Activated CD8-positive, alpha-beta memory T cell treated with anti-CD3 and anti-CD28 coated beads, Interleukin-2, amount 50 U/mL, for 48 hours (primary cell): ENCODE measurements around the gene ZNF554.

ENCODE experiments used
- DNase-seq: peaks from one replicate; pipeline ENCODE4 v3.0.0-alpha.2; 2020

Gene ZNF554

GRCh38 chr19:2837430-2837829, 17.8 kb downstream of the ZNF554 start:
- DNase-seq, result no peak

- DNase-seq, result peak; percentile 96
Measured at GRCh38 chr19:2840794-2841791, 21.4 kb downstream of the ZNF554 start, which contains the start of gene ZNF555. Gene ZNF555 (plus strand): TSS chr19:2841475. CDS start chr19:2841573, 98 bp downstream.

GRCh38 chr19:2841855-2842574, 22.3 kb downstream of the ZNF554 start:
- no peak for DNase-seq

- DNase-seq, result no peak
Measured at GRCh38 chr19:2845107-2845506, 25.4 kb downstream of the ZNF554 start.

GRCh38 chr19:2846180-2846894, 26.7 kb downstream of the ZNF554 start:
- DNase-seq, result no peak

GRCh38 chr19:2847507-2847906, 27.8 kb downstream of the ZNF554 start:
- no peak for DNase-seq

- DNase-seq, result no peak
Measured at GRCh38 chr19:2848616-2849015, 28.9 kb downstream of the ZNF554 start.

- no peak for DNase-seq
Measured at GRCh38 chr19:2850256-2850925, 30.7 kb downstream of the ZNF554 start.

GRCh38 chr19:2852598-2852997, 32.9 kb downstream of the ZNF554 start:
- DNase-seq, result no peak

- no peak for DNase-seq
Measured at GRCh38 chr19:2853015-2853606, 33.4 kb downstream of the ZNF554 start.

GRCh38 chr19:2854849-2855248, 35.2 kb downstream of the ZNF554 start:
- DNase-seq, result no peak

GRCh38 chr19:2856457-2857050, 36.9 kb downstream of the ZNF554 start:
- DNase-seq, result no peak

- no peak for DNase-seq
Measured at GRCh38 chr19:2858864-2859263, 39.2 kb downstream of the ZNF554 start.

- no peak for DNase-seq
Measured at GRCh38 chr19:2863816-2864215, 44.1 kb downstream of the ZNF554 start.

GRCh38 chr19:2865334-2866100, 45.8 kb downstream of the ZNF554 start:
- DNase-seq, result no peak

- no peak for DNase-seq
Measured at GRCh38 chr19:2866495-2867024, 46.9 kb downstream of the ZNF554 start.

GRCh38 chr19:2867025-2867991, 47.6 kb downstream of the ZNF554 start, which contains the start of gene ZNF556:
Gene ZNF556 (plus strand): TSS chr19:2867335. CDS start chr19:2867422, 87 bp downstream.
- DNase-seq, result no peak

- DNase-seq, result no peak
Measured at GRCh38 chr19:2869618-2870017, 50.0 kb downstream of the ZNF554 start.

- DNase-seq, result peak; percentile 61
Measured at GRCh38 chr19:2872175-2872574, 52.5 kb downstream of the ZNF554 start.
